Colonic mucosa (tissue), 4 donors: ENCODE results near the gene FMNL2. TPM values are rescaled to one million over a fixed set of nuclear protein-coding genes. Genes with fewer than 3 reads are reported as not detected.
A peak's percentile ranks its signal among the peaks of the same experiment; 100 is the strongest.

Experiments
- DNase-seq: peaks from one replicate; pipeline ENCODE4 v3.0.0-alpha.2; 2020
- H3K27ac ChIP-seq: fragments of 200-600 bp; one replicate; pipeline ENCODE4 v1.8.0; 2021
- H3K27me3 ChIP-seq: fragments of 200-600 bp; one replicate; pipeline ENCODE4 v1.8.0; 2021
- H3K36me3 ChIP-seq: fragments of 200-600 bp; one replicate; pipeline ENCODE4 v1.8.0; 2021
- H3K4me1 ChIP-seq: fragments of 200-600 bp; one replicate; pipeline ENCODE4 v1.8.0; 2021; ENCODE audit warnings: mild to moderate bottlenecking
- H3K4me3 ChIP-seq: fragments of 200-600 bp; one replicate; pipeline ENCODE4 v1.8.0; 2021
- H3K9ac ChIP-seq, 2 donors: one replicate each; pipeline ENCODE4 v1.7.0; 2013; ENCODE audit warnings: control low read depth in 2 of 2, low read depth in 2 of 2, low read length in 2 of 2
- H3K9me3 ChIP-seq: fragments of 200-600 bp; one replicate; pipeline ENCODE4 v1.8.0; 2021
- CTCF ChIP-seq: fragments of 200-600 bp; IDR thresholded peaks from one replicate; pipeline ENCODE4 v1.8.0; 2022; ENCODE audit warnings: antibody characterized with exemption, mild to moderate bottlenecking
- intact Hi-C: fragments of 100-400 bp; cut with DNase I; formaldehyde crosslinking; loops from one replicate; pipeline ENCODE4 v1.14.1; 2022
- total RNA-seq, 2 donors: library from RNA; stranded (reverse); fragmentation: NEBNext Ultra II Directional in 1 of 2; extraction: Animal tissue kit (Norgen Biotek cat#: 25700) in 1 of 2; gene quantifications; one replicate each; pipeline ENCODE4 v1.2.1, GENCODE V29; 2021
- donor health status: healthy.
- donor health status: DM: no; HTN: no; CAD: no.
- donor health status: DM: no; HTN: no; CAD: no.

Gene FMNL2
- total RNA-seq, 2 donors from 2014 or later: 10.6 to 17.5 TPM

- Histone ChIP-seq H3K9me3 (no peaks in the 10 kb centered on the region), H3K9ac (no peak overlapping the region), H3K36me3 (no peaks in the 10 kb centered on the region), H3K27ac (no peak overlapping the region), H3K4me1 (no peaks in the 10 kb centered on the region), H3K4me3 (no peak overlapping the region), H3K27me3 (no peaks in the 10 kb centered on the region)
- no peak for DNase-seq
- no peak for TF ChIP-seq CTCF
- intact Hi-C loops: no loop called here
These were observed 158.4 kb downstream of the FMNL2 start for GRCh38 chr2:152493417-152493816.

- Histone ChIP-seq H3K9ac (no peak overlapping the region), H3K4me3 (no peak overlapping the region), H3K27ac (no peak overlapping the region), H3K4me1 (no peaks in the 10 kb centered on the region), H3K27me3 (no peaks in the 10 kb centered on the region), H3K9me3 (no peaks in the 10 kb centered on the region), H3K36me3 (no peaks in the 10 kb centered on the region)
- TF ChIP-seq CTCF: no peak
- intact Hi-C loops: no loop called here
- no peak for DNase-seq
These were observed 159.1 kb downstream of the FMNL2 start for GRCh38 chr2:152493945-152494528.

- intact Hi-C loops: no loop called here
- Histone ChIP-seq H3K27me3 (no peaks in the 10 kb centered on the region), H3K9me3 (no peaks in the 10 kb centered on the region), H3K4me1 (no peaks in the 10 kb centered on the region), H3K36me3 (no peaks in the 10 kb centered on the region), H3K27ac (no peak overlapping the region), H3K9ac (no peak overlapping the region), H3K4me3 (no peak overlapping the region)
- TF ChIP-seq CTCF: no peak
- DNase-seq: no peak
These were observed 161.4 kb downstream of the FMNL2 start for GRCh38 chr2:152496371-152496770.

- H3K9ac ChIP-seq: no peak overlapping the region
- no peaks in the 10 kb centered on the region for H3K36me3 ChIP-seq
- no peaks in the 10 kb centered on the region for H3K9me3 ChIP-seq
- H3K4me3 ChIP-seq: no peak overlapping the region
- TF ChIP-seq CTCF: no peak
- H3K4me1 ChIP-seq: no peaks in the 10 kb centered on the region
- no peak for DNase-seq
- intact Hi-C loops: no loop called here
- peak overlapping the region; percentile 2 for H3K27ac ChIP-seq
- H3K27me3 ChIP-seq: no peaks in the 10 kb centered on the region
These were observed 162.6 kb downstream of the FMNL2 start for GRCh38 chr2:152497481-152498052.

GRCh38 chr2:152499331-152499816 lies 164.4 kb downstream of the FMNL2 start:
- H3K36me3 ChIP-seq: no peaks in the 10 kb centered on the region
- DNase-seq: no peak
- no peak overlapping the region for H3K4me3 ChIP-seq
- H3K27ac ChIP-seq: peak overlapping the region; percentile 20
- no peak overlapping the region for H3K9ac ChIP-seq
- H3K9me3 ChIP-seq: no peaks in the 10 kb centered on the region
- intact Hi-C loops: no loop called here
- TF ChIP-seq CTCF: no peak
- no peaks in the 10 kb centered on the region for H3K27me3 ChIP-seq
- no peaks in the 10 kb centered on the region for H3K4me1 ChIP-seq
